Chondrocyte (in vitro differentiated cells): ENCODE results near the gene RC3H2. TPM values are rescaled to one million over a fixed set of nuclear protein-coding genes. Genes with fewer than 3 reads are reported as not detected.
A peak's percentile ranks its signal among the peaks of the same experiment; 100 is the strongest.
"Not testable (repeated sequence)": the region's sequence is repeated elsewhere in the genome, so short reads cannot be mapped to it uniquely, and the experiment has no call there.

Source experiments
- DNase-seq: peaks from one replicate; pipeline ENCODE4 v3.0.0; 2021; ENCODE audit warnings: mixed read lengths, low spot score
- H3K27ac Mint-ChIP-seq: one replicate; pipeline ENCODE4 v1.8.0; 2021; ENCODE audit warnings: mild to moderate bottlenecking, moderate library complexity, mixed read lengths; ENCODE audit not compliant: unreplicated experiment
- H3K27me3 Mint-ChIP-seq: 2 replicates; pipeline ENCODE4 v1.8.0; 2021; ENCODE audit warnings: low read depth, mixed read lengths
- H3K36me3 Mint-ChIP-seq: 2 replicates; pipeline ENCODE4 v1.8.0; 2021; ENCODE audit warnings: low read depth, mixed read lengths
- H3K4me1 Mint-ChIP-seq: 2 replicates; pipeline ENCODE4 v1.8.0; 2021; ENCODE audit warnings: low read depth, mild to moderate bottlenecking, mixed read lengths
- H3K4me3 Mint-ChIP-seq: one replicate; pipeline ENCODE4 v1.8.0; 2021; ENCODE audit warnings: mild to moderate bottlenecking, moderate library complexity, mixed read lengths; ENCODE audit not compliant: unreplicated experiment
- H3K9me3 Mint-ChIP-seq: 2 replicates; pipeline ENCODE4 v1.8.0; 2021; ENCODE audit warnings: low read depth, mixed read lengths
- total RNA-seq: library from RNA; stranded (reverse); gene quantifications from 3 replicates; pipeline ENCODE4 v1.2.1, GENCODE V29; 2021
- TF ChIP-seq, protein P1 (sequence below): fragments of 200-600 bp; sonication (generic); IDR thresholded peaks from 2 replicates; pipeline ENCODE4 v1.5.0; 2021; ENCODE audit warnings: antibody characterized with exemption, mild to moderate bottlenecking, moderate library complexity

RC3H2 gene
- total RNA-seq, 1 donor from 2014 or later, result 74.6 TPM

DNA sequence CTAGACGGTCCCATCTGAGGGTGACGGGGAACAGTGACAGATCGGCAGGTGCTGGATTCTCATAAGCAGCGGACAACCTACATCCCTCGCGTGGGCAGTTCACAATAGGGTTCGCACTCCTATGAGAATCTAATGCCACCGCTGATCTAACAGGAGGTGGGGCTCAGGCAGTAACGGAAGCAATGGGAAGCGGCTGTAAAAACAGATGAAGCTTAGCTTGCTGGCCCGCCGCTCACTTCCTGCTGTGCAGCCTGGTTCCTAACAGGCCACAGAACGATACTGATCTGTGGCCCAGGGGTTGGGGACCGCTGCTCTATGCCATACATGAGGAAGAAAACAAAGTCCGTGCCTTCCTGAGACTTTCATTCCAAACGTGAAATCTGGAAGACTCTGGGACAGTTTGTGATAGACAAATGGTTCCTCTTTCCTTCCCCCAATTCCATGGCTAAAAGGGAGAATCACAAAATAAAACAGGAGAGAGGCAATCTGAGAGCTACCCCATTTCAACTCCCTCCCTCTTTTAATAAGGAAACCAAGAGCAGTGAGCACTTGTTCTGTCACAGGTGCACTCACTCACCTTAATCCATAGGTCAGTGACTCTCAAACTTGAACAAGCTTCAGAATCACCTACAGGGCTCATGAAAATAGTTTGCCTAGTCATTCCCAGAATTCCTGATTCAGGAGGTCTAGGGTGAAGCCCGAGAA, 88.8 kb downstream of the RC3H2 start:
- no peak overlapping the region for H3K27ac Mint-ChIP-seq
- TF ChIP-seq, protein P1, sequence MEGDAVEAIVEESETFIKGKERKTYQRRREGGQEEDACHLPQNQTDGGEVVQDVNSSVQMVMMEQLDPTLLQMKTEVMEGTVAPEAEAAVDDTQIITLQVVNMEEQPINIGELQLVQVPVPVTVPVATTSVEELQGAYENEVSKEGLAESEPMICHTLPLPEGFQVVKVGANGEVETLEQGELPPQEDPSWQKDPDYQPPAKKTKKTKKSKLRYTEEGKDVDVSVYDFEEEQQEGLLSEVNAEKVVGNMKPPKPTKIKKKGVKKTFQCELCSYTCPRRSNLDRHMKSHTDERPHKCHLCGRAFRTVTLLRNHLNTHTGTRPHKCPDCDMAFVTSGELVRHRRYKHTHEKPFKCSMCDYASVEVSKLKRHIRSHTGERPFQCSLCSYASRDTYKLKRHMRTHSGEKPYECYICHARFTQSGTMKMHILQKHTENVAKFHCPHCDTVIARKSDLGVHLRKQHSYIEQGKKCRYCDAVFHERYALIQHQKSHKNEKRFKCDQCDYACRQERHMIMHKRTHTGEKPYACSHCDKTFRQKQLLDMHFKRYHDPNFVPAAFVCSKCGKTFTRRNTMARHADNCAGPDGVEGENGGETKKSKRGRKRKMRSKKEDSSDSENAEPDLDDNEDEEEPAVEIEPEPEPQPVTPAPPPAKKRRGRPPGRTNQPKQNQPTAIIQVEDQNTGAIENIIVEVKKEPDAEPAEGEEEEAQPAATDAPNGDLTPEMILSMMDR, result no peak
- DNase-seq, result no peak
- H3K27me3 Mint-ChIP-seq, result no peaks in the 10 kb centered on the region
- peaks cover 13% of the 10 kb centered on the region for H3K4me1 Mint-ChIP-seq
- no peak overlapping the region for H3K4me3 Mint-ChIP-seq
- peaks cover 22% of the 10 kb centered on the region for H3K36me3 Mint-ChIP-seq
- no peaks in the 10 kb centered on the region for H3K9me3 Mint-ChIP-seq

DNA sequence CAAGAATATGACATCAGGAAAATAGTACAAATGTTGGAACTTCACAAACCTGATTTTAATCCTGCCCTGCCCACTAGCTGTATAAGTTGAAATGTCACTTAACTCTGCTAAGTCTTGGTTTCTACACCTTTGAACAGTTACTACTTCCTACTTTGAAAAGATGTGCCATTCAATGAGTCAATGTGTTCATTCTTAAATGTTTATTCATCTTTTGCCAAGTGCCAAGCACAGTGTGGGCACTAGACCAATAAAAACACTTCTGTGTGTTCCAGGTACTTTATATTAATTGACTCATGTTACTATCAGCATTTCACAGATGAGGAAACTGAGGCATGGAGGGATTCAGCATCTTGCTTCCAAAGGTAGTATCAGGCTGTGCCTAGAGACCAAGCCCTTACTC, 89.6 kb downstream of the RC3H2 start:
- Mint-ChIP-seq H3K4me1 (peaks cover 13% of the 10 kb centered on the region), H3K27me3 (no peaks in the 10 kb centered on the region), H3K4me3 (no peak overlapping the region), H3K9me3 (no peaks in the 10 kb centered on the region), H3K36me3 (peaks cover 21% of the 10 kb centered on the region), H3K27ac (no peak overlapping the region)
- no peak for DNase-seq
- TF ChIP-seq, protein P1, result no peak

DNA sequence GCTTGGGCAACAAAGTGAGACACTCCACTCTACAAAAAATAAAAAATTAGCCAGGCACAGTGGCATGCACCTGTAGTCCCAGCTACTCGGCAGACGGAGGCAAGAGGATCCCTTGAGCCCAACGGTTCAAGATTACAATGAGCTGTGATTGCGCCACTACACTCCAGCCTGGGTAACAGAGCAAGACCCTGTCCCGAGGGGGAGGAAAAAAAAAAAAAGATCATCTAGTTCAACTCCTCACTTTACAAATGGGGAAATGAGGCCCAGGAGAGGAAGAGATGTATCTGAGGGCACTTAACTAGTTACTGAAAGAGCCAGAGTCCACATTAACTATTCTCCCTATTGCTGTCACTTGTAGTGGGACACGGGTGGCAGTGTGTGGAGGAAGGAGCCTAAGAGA, 90.6 kb downstream of the RC3H2 start:
- H3K4me1 Mint-ChIP-seq, result peaks cover 3% of the 10 kb centered on the region
- no peak for DNase-seq
- no peak overlapping the region for H3K27ac Mint-ChIP-seq
- TF ChIP-seq, protein P1, result no peak
- no peaks in the 10 kb centered on the region for H3K9me3 Mint-ChIP-seq
- no peaks in the 10 kb centered on the region for H3K27me3 Mint-ChIP-seq
- no peak overlapping the region for H3K4me3 Mint-ChIP-seq
- H3K36me3 Mint-ChIP-seq, result peaks cover 15% of the 10 kb centered on the region

DNA sequence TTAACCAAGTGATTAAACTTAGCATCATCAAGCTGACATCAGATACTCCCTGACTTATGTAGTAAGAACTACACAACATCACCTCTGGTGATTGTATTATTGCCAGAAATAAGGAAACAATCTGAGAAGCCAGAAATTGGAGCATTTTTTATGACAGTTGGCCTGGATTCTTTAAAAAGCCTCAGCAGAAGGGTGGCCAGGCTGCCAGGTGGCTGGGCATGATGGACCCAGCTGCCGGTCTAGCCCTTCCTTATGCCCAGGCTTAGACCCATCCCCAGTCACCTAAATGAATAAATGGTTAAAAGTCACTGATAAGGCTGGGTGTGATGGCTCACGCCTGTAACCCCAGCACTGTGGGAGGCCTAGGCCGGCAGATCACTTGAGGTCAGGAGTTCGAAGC, 92.4 kb downstream of the RC3H2 start:
- H3K9me3 Mint-ChIP-seq, result no peaks in the 10 kb centered on the region
- no peak overlapping the region for H3K4me3 Mint-ChIP-seq
- H3K27me3 Mint-ChIP-seq, result no peaks in the 10 kb centered on the region
- no peak for DNase-seq
- H3K36me3 Mint-ChIP-seq, result peaks cover 14% of the 10 kb centered on the region
- TF ChIP-seq, protein P1, result no peak
- H3K27ac Mint-ChIP-seq, result no peak overlapping the region
- H3K4me1 Mint-ChIP-seq, result no peaks in the 10 kb centered on the region

DNA sequence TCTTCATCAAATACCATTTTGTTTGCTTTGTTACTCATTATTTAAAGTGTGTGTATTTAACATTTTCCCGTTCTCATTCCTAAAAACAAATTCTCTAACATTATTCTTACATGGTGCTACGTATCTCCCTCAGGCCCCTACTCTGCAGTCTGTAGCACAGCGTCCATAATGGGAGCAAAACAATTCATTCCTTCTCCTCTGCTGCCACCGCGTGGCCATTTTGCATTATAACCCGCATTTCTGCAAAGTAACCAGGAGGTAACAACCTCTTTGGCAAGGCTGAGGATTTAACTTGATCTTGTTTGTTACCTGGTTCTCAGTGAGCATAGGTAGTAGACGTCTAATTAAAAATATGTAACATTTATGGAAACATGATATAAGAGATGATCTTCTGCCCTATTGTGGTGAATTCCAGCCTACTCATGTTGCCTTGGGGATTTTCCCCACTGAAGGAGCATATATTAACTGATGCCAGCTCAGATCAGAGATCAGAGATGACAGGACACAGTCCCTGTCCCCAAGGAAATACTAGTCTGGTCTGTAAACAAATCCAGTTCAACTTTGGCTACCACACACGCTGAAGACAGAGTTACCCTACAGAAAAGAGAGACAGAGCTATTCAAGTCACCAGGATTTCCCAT, 94.7 kb downstream of the RC3H2 start:
- TF ChIP-seq, protein P1, result peak; percentile 96
- Mint-ChIP-seq H3K4me3 (no peak overlapping the region), H3K27me3 (no peaks in the 10 kb centered on the region), H3K36me3 (peaks cover 6% of the 10 kb centered on the region), H3K9me3 (peaks cover 7% of the 10 kb centered on the region), H3K27ac (no peak overlapping the region), H3K4me1 (no peaks in the 10 kb centered on the region)
- no peak for DNase-seq

DNA sequence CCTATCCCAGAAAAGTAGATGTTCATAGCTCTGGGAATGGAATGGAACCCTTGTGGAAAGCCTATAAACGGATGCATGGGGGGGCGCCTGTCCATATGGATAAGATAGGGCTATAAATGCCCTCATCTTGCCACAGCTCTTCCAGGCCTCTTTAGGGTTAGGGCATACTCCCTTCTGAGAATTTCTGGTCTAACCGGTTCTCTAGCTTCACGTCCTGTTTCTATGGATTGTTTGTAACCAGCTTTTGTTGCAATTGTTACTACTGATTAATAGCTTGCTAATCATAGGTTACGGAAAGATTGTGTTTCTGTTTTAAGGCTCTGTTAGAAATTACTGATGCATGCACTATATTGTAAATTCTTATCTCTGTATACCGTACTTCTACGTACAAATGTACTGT, 95.9 kb downstream of the RC3H2 start:
- H3K4me1 Mint-ChIP-seq, H3K36me3 Mint-ChIP-seq, H3K9me3 Mint-ChIP-seq, H3K27me3 Mint-ChIP-seq, DNase-seq, H3K4me3 Mint-ChIP-seq, H3K27ac Mint-ChIP-seq: not testable (repeated sequence)
